Astrocyte (in vitro differentiated cells and primary cell): Measurements from ENCODE around the gene UMOD. TPM values are rescaled to one million over a fixed set of nuclear protein-coding genes. Genes with fewer than 3 reads are reported as not detected.

Experiments
- DNase-seq: peaks from one replicate; pipeline ENCODE4 v3.0.0-alpha.2; 2010; ENCODE audit warnings: low read depth
- FAIRE-seq: peaks from 2 replicates; lab custom pipeline; 2011; peaks lifted over from hg19 to GRCh38; lab: Jason Lieb, UNC
- H2AFZ ChIP-seq: 2 replicates; pipeline ENCODE4 v1.6.0; 2012; ENCODE audit warnings: low read depth, low read length, inconsistent platforms
- H3K27ac ChIP-seq: 2 replicates; pipeline ENCODE4 v1.5.1; 2011; ENCODE audit warnings: low read depth, low read length, inconsistent platforms
- H3K27me3 ChIP-seq: 2 replicates; pipeline ENCODE4 v1.6.0; 2011; ENCODE audit warnings: low read length, inconsistent platforms; ENCODE audit not compliant: insufficient read depth
- H3K36me3 ChIP-seq: 2 replicates; pipeline ENCODE4 v1.5.1; 2011; ENCODE audit warnings: low read length, inconsistent platforms; ENCODE audit not compliant: insufficient read depth
- H3K4me1 ChIP-seq: 2 replicates; pipeline ENCODE4 v1.5.1; 2011; ENCODE audit warnings: low read length, inconsistent platforms; ENCODE audit not compliant: insufficient read depth
- H3K4me2 ChIP-seq: 2 replicates; pipeline ENCODE4 v1.6.0; 2012; ENCODE audit warnings: low read length, inconsistent platforms
- H3K4me3 ChIP-seq: 2 replicates; pipeline ENCODE4 v1.5.1; 2011; ENCODE audit warnings: low read depth, mild to moderate bottlenecking, low read length, inconsistent platforms; ENCODE audit not compliant: insufficient read depth
- H3K79me2 ChIP-seq: 2 replicates; pipeline ENCODE4 v1.6.0; 2012; ENCODE audit warnings: mild to moderate bottlenecking, low read length, inconsistent platforms; ENCODE audit not compliant: insufficient read depth
- H3K9ac ChIP-seq: 2 replicates; pipeline ENCODE4 v1.6.0; 2012; ENCODE audit warnings: mild to moderate bottlenecking, low read length, inconsistent platforms
- H3K9me3 ChIP-seq: 2 replicates; pipeline ENCODE4 v1.5.1; 2012; ENCODE audit warnings: low read depth, mild to moderate bottlenecking, low read length, inconsistent platforms; ENCODE audit not compliant: insufficient read depth
- H4K20me1 ChIP-seq: 2 replicates; pipeline ENCODE4 v1.6.0; 2012; ENCODE audit warnings: low read length, inconsistent platforms; ENCODE audit not compliant: insufficient read depth
- H3K27ac Mint-ChIP-seq: one replicate; pipeline ENCODE4 v1.8.0; 2021; ENCODE audit warnings: mild to moderate bottlenecking, mixed read lengths; ENCODE audit not compliant: unreplicated experiment
- H3K27me3 Mint-ChIP-seq: one replicate; pipeline ENCODE4 v1.8.0; 2021; ENCODE audit warnings: low read depth, mixed read lengths; ENCODE audit not compliant: unreplicated experiment
- H3K36me3 Mint-ChIP-seq: one replicate; pipeline ENCODE4 v1.8.0; 2021; ENCODE audit warnings: low read depth, mixed read lengths; ENCODE audit not compliant: unreplicated experiment
- H3K4me1 Mint-ChIP-seq: one replicate; pipeline ENCODE4 v1.8.0; 2021; ENCODE audit warnings: low read depth, mixed read lengths; ENCODE audit not compliant: unreplicated experiment
- H3K4me3 Mint-ChIP-seq: one replicate; pipeline ENCODE4 v1.8.0; 2021; ENCODE audit warnings: mild to moderate bottlenecking, moderate library complexity, mixed read lengths; ENCODE audit not compliant: unreplicated experiment
- H3K9me3 Mint-ChIP-seq: one replicate; pipeline ENCODE4 v1.8.0; 2021; ENCODE audit warnings: mild to moderate bottlenecking, mixed read lengths; ENCODE audit not compliant: unreplicated experiment
- CTCF ChIP-seq: IDR thresholded peaks from 2 replicates; pipeline ENCODE4 v1.5.1; 2011; ENCODE audit warnings: low read depth, mild to moderate bottlenecking, inconsistent platforms, low read length, moderate library complexity; ENCODE audit not compliant: insufficient read depth
- EZH2 ChIP-seq: IDR thresholded peaks from 2 replicates; pipeline ENCODE4 v1.6.1; 2012; ENCODE audit warnings: mild to moderate bottlenecking, low read length, inconsistent platforms; ENCODE audit not compliant: insufficient read depth
- total RNA-seq: library from RNA; stranded (reverse); gene quantifications from 2 replicates; pipeline ENCODE4 v1.2.1, GENCODE V29; 2021

The UMOD gene
- total RNA-seq, 1 donor from 2014 or later, result not detected

GRCh38 chr16:20302389-20302788 is 50.1 kb downstream of the UMOD start:
- no peaks in the 10 kb centered on the region for H3K9me3 Mint-ChIP-seq
- H3K27ac Mint-ChIP-seq, result no peak overlapping the region
- FAIRE-seq (no peak), DNase-seq (no peak)
- TF ChIP-seq CTCF, result no peak
- TF ChIP-seq EZH2, result no peak
- H3K4me1 Mint-ChIP-seq, result no peaks in the 10 kb centered on the region
- no peak overlapping the region for H2AFZ ChIP-seq
- H3K27ac ChIP-seq, result no peak overlapping the region
- H3K27me3 ChIP-seq, result no peaks in the 10 kb centered on the region
- no peak overlapping the region for H3K4me2 ChIP-seq
- no peaks in the 10 kb centered on the region for H3K4me1 ChIP-seq
- H3K36me3 Mint-ChIP-seq, result no peaks in the 10 kb centered on the region
- no peaks in the 10 kb centered on the region for H3K9me3 ChIP-seq
- no peaks in the 10 kb centered on the region for H4K20me1 ChIP-seq
- H3K4me3 Mint-ChIP-seq, result no peak overlapping the region
- peaks cover 31% of the 10 kb centered on the region for H3K27me3 Mint-ChIP-seq
- H3K9ac ChIP-seq, result no peak overlapping the region
- no peaks in the 10 kb centered on the region for H3K79me2 ChIP-seq
- H3K4me3 ChIP-seq, result no peak overlapping the region
- H3K36me3 ChIP-seq, result no peaks in the 10 kb centered on the region

GRCh38 chr16:20301840-20302239 is 50.7 kb downstream of the UMOD start:
- Histone ChIP-seq H3K27me3 (no peaks in the 10 kb centered on the region), H3K9me3 (no peaks in the 10 kb centered on the region), H3K4me3 (no peak overlapping the region), H4K20me1 (no peaks in the 10 kb centered on the region), H2AFZ (no peak overlapping the region), H3K4me2 (no peak overlapping the region), H3K4me1 (no peaks in the 10 kb centered on the region), H3K79me2 (no peaks in the 10 kb centered on the region), H3K9ac (no peak overlapping the region), H3K36me3 (no peaks in the 10 kb centered on the region), H3K27ac (no peak overlapping the region)
- no peaks in the 10 kb centered on the region for H3K9me3 Mint-ChIP-seq
- H3K4me3 Mint-ChIP-seq, result no peak overlapping the region
- H3K27ac Mint-ChIP-seq, result no peak overlapping the region
- DNase-seq, result no peak
- peaks cover 32% of the 10 kb centered on the region for H3K27me3 Mint-ChIP-seq
- TF ChIP-seq CTCF, result no peak
- no peak for TF ChIP-seq EZH2
- no peaks in the 10 kb centered on the region for H3K36me3 Mint-ChIP-seq
- no peak for FAIRE-seq
- no peaks in the 10 kb centered on the region for H3K4me1 Mint-ChIP-seq

- H3K27ac ChIP-seq, result no peak overlapping the region
- no peak overlapping the region for H3K4me3 ChIP-seq
- no peaks in the 10 kb centered on the region for H3K4me1 ChIP-seq
- H3K27me3 ChIP-seq, result no peaks in the 10 kb centered on the region
- TF ChIP-seq EZH2 (no peak), CTCF (peak; percentile 52)
- peak; percentile 10 for DNase-seq
- no peak overlapping the region for H3K9ac ChIP-seq
- H2AFZ ChIP-seq, result no peak overlapping the region
- no peaks in the 10 kb centered on the region for H3K9me3 ChIP-seq
- no peaks in the 10 kb centered on the region for H3K36me3 Mint-ChIP-seq
- no peaks in the 10 kb centered on the region for H3K36me3 ChIP-seq
- no peak overlapping the region for H3K4me3 Mint-ChIP-seq
- no peak for FAIRE-seq
- H3K79me2 ChIP-seq, result no peaks in the 10 kb centered on the region
- peak overlapping the region; percentile 10 for H3K27ac Mint-ChIP-seq
- no peaks in the 10 kb centered on the region for H3K4me1 Mint-ChIP-seq
- H3K27me3 Mint-ChIP-seq, result peaks cover 29% of the 10 kb centered on the region
- no peak overlapping the region for H3K4me2 ChIP-seq
- no peaks in the 10 kb centered on the region for H3K9me3 Mint-ChIP-seq
- H4K20me1 ChIP-seq, result no peaks in the 10 kb centered on the region
Measured at GRCh38 chr16:20300312-20301097, 52.0 kb downstream of the UMOD start.
